HFF-Myc (cell line): ENCODE results near the gene RNF144A.

ENCODE experiments used
- DNase-seq: peaks from one replicate; pipeline ENCODE4 v3.0.0-alpha.2; 2011; ENCODE audit warnings: low read depth; ENCODE audit errors: extremely low read depth
- H3K4me3 ChIP-seq: replicated peaks from 2 replicates; pipeline ENCODE4 v1.5.1; 2011; ENCODE audit warnings: low read depth, mild to moderate bottlenecking, control low read depth, low read length
- TF ChIP-seq, protein P1 (sequence below): IDR thresholded peaks from 2 replicates; pipeline ENCODE4 v1.5.1; 2012; ENCODE audit warnings: mild to moderate bottlenecking, low read depth, low read length, control low read depth; ENCODE audit errors: missing control alignments

Gene RNF144A

DNA sequence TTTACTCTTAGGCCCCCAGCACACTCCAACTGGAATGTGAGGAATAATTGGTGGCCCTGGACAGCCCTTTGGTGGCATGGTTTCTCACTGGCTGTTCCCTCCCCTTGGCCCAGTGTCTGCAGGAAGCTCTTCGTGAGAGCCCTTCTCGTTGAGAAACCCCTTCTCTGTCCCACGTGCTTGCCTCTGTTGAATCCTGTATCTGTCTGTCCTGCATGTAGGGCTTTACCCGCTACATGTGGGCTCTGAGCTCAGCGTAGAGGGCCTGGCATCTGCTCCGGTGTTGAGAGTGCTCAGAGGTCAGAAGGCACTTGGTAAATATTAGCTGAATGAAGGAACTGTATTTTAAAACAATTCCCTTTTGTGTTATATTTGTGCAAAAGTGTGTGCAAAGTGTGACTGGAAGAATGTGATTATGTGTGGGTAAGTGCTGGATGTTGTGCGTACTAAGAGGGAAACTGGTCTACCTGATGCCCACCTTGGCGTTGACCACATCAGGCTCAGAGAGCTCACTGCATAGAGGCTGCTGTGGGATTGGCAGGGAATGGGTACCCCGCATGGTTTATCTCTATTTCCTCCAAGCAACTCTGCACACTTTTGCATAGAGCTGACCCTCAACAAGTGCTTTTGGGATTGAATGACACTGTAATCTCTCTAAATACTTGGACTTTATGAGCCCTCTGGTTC is 40.0 kb downstream of the RNF144A start:
- DNase-seq, result no peak
- H3K4me3 ChIP-seq, result no peak overlapping the region
- TF ChIP-seq, protein P1, sequence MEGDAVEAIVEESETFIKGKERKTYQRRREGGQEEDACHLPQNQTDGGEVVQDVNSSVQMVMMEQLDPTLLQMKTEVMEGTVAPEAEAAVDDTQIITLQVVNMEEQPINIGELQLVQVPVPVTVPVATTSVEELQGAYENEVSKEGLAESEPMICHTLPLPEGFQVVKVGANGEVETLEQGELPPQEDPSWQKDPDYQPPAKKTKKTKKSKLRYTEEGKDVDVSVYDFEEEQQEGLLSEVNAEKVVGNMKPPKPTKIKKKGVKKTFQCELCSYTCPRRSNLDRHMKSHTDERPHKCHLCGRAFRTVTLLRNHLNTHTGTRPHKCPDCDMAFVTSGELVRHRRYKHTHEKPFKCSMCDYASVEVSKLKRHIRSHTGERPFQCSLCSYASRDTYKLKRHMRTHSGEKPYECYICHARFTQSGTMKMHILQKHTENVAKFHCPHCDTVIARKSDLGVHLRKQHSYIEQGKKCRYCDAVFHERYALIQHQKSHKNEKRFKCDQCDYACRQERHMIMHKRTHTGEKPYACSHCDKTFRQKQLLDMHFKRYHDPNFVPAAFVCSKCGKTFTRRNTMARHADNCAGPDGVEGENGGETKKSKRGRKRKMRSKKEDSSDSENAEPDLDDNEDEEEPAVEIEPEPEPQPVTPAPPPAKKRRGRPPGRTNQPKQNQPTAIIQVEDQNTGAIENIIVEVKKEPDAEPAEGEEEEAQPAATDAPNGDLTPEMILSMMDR, result no peak

GRCh38 chr2:6957910-6958615 is 40.9 kb downstream of the RNF144A start:
- DNase-seq, result no peak
- TF ChIP-seq, protein P1, result no peak
- H3K4me3 ChIP-seq, result no peak overlapping the region

DNA sequence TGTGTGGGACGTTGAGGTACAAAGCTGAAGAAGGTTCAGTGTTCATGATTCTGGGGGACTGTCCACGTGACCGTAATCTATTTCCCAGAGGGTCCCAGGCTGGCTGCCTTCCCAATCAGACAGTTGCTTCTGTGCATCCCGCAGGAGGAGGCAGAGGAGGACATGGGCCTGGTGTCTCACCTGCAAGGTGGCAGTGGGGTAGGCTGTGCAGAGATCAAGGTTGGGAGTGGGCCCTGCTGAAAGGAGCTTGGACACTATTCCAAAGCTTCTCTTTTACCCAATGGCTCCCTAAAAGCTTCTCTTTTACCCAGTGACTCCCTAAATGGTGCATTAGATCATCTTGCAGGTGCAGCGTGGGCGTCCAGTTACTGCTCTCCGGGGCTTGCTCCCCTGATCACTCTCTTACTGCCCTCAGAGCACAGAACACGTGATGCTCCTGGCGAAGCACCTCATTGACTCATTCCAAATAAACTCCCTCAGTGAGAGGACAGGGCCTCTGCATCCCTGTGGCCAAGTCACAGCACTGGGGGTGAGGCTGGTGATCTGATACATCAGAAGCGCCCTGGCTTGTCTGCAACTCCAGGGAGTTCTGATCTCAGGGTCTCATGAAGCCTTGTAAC is 41.5 kb downstream of the RNF144A start:
- H3K4me3 ChIP-seq, result no peak overlapping the region
- no peak for DNase-seq
- TF ChIP-seq, protein P1, result no peak

DNA sequence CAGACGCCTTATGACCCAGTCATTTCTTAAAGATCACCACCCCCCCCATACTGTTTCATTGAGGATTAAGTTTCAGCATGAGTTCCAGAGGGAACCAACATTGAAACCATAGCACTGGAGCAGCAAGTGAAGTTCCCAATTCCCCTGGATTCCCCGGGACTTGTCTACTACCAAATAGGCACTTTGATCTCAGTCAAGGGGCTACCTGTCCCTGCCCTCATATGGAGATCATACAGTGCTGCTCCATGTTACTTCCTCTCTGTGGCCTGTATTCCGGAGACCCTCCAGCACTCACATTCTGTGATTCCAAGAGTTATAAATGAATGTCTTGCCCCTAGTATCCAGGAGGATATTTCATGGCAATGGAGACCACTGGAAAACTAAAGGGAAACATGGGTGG is 42.5 kb downstream of the RNF144A start:
- H3K4me3 ChIP-seq, result no peak overlapping the region
- no peak for DNase-seq
- TF ChIP-seq, protein P1, result no peak

DNA sequence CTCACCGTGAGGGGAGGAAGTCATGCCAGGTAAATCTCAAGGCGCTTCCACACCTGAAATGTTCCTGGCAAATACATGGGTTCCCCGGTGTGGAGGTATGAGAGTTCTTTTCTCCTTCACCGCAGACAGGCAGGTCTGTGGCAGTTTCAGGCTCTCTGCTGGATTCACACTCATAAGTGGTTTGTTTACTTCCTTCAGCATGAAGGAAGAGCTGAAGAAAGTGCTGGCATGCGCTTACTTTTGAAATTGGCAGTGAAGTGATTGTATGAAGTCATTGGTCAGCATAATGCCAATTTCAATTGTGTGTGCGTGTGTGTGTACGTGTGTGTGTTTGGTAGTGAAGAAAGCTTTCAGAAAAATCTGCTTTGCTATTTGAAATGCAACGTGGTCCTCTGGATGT is 43.4 kb downstream of the RNF144A start:
- H3K4me3 ChIP-seq, result no peak overlapping the region
- DNase-seq, result no peak
- TF ChIP-seq, protein P1, result no peak

DNA sequence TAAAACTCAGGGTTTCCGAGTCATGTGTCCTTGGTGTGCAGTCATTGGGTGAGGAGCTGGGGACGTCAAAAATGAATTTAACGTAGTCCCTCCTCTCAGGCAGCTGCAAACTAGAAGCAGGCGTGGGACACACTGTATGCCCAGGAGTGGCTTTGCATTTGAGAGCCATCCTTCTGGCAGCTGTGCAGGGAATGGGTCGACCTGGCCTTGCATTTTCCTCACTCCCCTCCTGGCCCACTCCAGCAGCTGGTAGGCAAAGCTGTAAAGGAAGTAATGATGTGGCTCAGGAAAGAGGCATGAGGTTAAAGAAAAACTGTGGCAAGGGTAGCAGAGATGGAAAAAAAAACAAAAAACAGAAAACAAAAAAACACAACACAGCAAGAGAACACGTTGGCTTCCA is 46.5 kb downstream of the RNF144A start:
- TF ChIP-seq, protein P1, result no peak
- H3K4me3 ChIP-seq, result no peak overlapping the region
- DNase-seq, result no peak
